Lung (tissue), 12 donors: ENCODE measurements around the gene ISG20. TPM values are rescaled to one million over a fixed set of nuclear protein-coding genes. Genes with fewer than 3 reads are reported as not detected.

Source experiments
- ATAC-seq: fragments of 200-7000 bp; cut with Tn5 transposase; one replicate; pipeline ENCODE4 v1.9.1; 2020; ENCODE audit warnings: moderate number of reproducible peaks; ENCODE audit not compliant: insufficient read depth, low FRiP score
- DNase-seq, 3 donors: peaks; one replicate each; pipeline ENCODE4 v3.0.0-alpha.2; 2013 to 2017
- H3K27ac ChIP-seq, 2 donors: one replicate each; pipeline ENCODE4 v1.5.1; 2013; ENCODE audit warnings: mild to moderate bottlenecking in 2 of 2, moderate library complexity in 2 of 2, control low read depth in 1 of 2, inconsistent platforms in 1 of 2, low read depth in 1 of 2, low read length in 1 of 2
- H3K27me3 ChIP-seq, 3 donors: one replicate each; pipeline ENCODE4 v1.5.1; 2013; ENCODE audit warnings: low read length in 2 of 3; ENCODE audit not compliant: control insufficient read depth in 3 of 3, insufficient read depth in 3 of 3
- H3K36me3 ChIP-seq, 4 donors: one replicate each; pipeline ENCODE4 v1.5.1; 2013; ENCODE audit warnings: low read length in 4 of 4, mild to moderate bottlenecking in 1 of 4, moderate library complexity in 1 of 4; ENCODE audit not compliant: control insufficient read depth in 4 of 4, insufficient read depth in 4 of 4
- H3K4me1 ChIP-seq, 5 donors: one replicate each; pipeline ENCODE4 v1.5.1; 2013; ENCODE audit warnings: low read length in 5 of 5, mild to moderate bottlenecking in 2 of 5, moderate library complexity in 1 of 5; ENCODE audit not compliant: control insufficient read depth in 5 of 5, insufficient read depth in 5 of 5
- H3K4me3 ChIP-seq: one replicate; pipeline ENCODE4 v1.5.1; 2013; ENCODE audit warnings: mild to moderate bottlenecking, control low read depth, moderate library complexity
- H3K9ac ChIP-seq, 2 donors: one replicate each; pipeline ENCODE4 v1.5.1; 2013; ENCODE audit warnings: low read length in 2 of 2, control low read depth in 1 of 2; ENCODE audit not compliant: insufficient read depth in 1 of 2
- H3K9me3 ChIP-seq, 4 donors: one replicate each; pipeline ENCODE4 v1.5.1; 2013; ENCODE audit warnings: low read length in 3 of 4, mild to moderate bottlenecking in 1 of 4, moderate library complexity in 1 of 4; ENCODE audit not compliant: control insufficient read depth in 4 of 4, insufficient read depth in 3 of 4
- WGBS, 2 donors: extraction: QIAGEN DNeasy Blood & Tissue Kit; methylation state at CpG; one replicate each; pipeline ENCODE4 v1.1.7; 2013; 5-methylcytosine and 5-hydroxymethylcytosine counted together
- polyA plus RNA-seq, 2 donors: library from polyadenylated mRNA; stranded (reverse); fragments of 200-250 nt; gene quantifications; one replicate each; pipeline ENCODE4 v1.2.1, GENCODE V29; 2013
- total RNA-seq, 2 donors: library from RNA; depleted of rRNA in 1 of 2; stranded (reverse); fragments of >200 nt in 1 of 2; gene quantifications; one replicate each; pipeline ENCODE4 v1.2.1, GENCODE V29; 2014 to 2021
- TF ChIP-seq, protein P1 (sequence below): IDR thresholded peaks from 2 replicates; pipeline ENCODE4 v1.5.1; 2012; ENCODE audit warnings: mild to moderate bottlenecking; ENCODE audit errors: control extremely low read depth, extremely low read depth
- donor health status: control.
- donor health status: control.
- donor health status: Bipolar disorder and iron deficiency.
- donor health status: healthy.
- donor health status: DM: yes; HTN: yes; CAD: no.

The ISG20 gene
- total and polyA plus RNA-seq, 4 donors: 18.5 to 61.6 (median 46.6) TPM

DNA sequence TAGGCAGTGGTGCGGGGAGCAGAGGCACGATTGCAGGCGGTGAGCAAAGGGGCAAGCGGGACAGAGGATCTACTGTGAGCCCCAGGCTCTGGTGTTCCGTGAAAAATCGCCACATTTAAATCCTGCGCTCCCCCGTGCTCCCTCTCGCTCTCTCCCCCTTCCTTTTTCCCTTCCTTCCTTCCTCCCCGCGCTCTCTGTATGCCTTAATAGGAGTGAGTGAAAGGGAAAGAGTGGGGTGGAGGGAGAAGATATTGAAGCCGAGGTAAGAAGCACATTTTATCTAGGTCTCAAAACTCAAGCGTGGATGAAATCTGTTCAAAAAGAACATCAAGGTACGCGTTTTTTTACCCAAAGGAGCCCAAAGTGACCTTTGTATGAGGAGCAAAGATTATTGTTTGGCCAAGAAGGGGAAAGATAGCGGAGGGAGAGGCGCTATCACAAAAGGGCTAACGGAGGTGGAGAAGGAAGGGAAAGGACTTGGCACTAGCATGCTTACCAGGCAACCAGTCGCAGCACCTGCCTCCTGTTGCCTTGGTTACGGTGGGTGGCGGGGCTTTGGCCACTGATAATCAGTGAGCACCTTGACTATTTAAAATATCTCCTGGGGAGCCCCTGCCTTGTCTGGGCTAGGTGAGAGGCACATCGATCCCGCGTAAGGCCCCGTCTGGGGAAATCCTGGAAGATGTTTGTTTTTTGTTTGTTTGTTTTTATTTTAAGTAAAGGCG, 32.6 kb upstream of the ISG20 start:
- H3K27me3 ChIP-seq: peaks cover 6 to 78% (median 48%) of the 10 kb centered on the region in 3 donors
- peaks cover 0 to 8% (median 0%) of the 10 kb centered on the region in 4 donors for H3K9me3 ChIP-seq
- H3K36me3 ChIP-seq: no peaks in the 10 kb centered on the region
- H3K4me3 ChIP-seq: no peak overlapping the region
- H3K9ac ChIP-seq: no peak overlapping the region
- TF ChIP-seq, protein P1, sequence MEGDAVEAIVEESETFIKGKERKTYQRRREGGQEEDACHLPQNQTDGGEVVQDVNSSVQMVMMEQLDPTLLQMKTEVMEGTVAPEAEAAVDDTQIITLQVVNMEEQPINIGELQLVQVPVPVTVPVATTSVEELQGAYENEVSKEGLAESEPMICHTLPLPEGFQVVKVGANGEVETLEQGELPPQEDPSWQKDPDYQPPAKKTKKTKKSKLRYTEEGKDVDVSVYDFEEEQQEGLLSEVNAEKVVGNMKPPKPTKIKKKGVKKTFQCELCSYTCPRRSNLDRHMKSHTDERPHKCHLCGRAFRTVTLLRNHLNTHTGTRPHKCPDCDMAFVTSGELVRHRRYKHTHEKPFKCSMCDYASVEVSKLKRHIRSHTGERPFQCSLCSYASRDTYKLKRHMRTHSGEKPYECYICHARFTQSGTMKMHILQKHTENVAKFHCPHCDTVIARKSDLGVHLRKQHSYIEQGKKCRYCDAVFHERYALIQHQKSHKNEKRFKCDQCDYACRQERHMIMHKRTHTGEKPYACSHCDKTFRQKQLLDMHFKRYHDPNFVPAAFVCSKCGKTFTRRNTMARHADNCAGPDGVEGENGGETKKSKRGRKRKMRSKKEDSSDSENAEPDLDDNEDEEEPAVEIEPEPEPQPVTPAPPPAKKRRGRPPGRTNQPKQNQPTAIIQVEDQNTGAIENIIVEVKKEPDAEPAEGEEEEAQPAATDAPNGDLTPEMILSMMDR: no peak
- WGBS, 2 donors: 14 to 15% methylated on average over 22 to 26 of the region's 26 CpGs
- peaks cover 0 to 8% (median 2%) of the 10 kb centered on the region in 5 donors for H3K4me1 ChIP-seq
- ATAC-seq: no peak
- no peak for DNase-seq
- H3K27ac ChIP-seq: no peak overlapping the region

DNA sequence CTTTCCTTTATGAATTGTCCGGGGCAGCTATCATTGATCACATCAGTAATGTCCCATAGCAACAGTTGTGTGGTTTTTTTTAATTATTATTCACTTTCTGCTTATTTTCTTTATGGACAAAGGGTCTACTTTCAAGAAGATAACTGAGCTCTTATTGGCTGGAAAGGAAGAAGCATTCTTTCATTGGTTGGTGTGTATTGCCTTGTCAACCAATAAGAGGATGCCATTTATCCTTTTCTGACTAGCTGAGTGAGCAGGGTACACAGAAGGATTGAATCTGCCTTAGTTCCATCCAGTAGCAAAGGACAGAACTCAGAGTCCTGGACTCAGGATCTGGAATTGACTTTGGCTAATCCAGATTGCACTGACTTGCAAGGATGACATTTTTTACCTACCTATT, 30.9 kb upstream of the ISG20 start:
- H3K27ac ChIP-seq: no peak overlapping the region
- no peak overlapping the region for H3K4me3 ChIP-seq
- H3K27me3 ChIP-seq: peaks cover 6 to 71% (median 48%) of the 10 kb centered on the region in 3 donors
- H3K36me3 ChIP-seq: no peaks in the 10 kb centered on the region
- no peak overlapping the region for H3K9ac ChIP-seq
- no peak for ATAC-seq
- H3K9me3 ChIP-seq: peaks cover 0 to 8% (median 0%) of the 10 kb centered on the region in 4 donors
- peaks cover 0 to 8% (median 2%) of the 10 kb centered on the region in 5 donors for H3K4me1 ChIP-seq
- no peak for DNase-seq
- WGBS, 2 donors: 83 to 87% methylated on average over 1 of the region's 1 CpG
- TF ChIP-seq, protein P1: no peak

DNA sequence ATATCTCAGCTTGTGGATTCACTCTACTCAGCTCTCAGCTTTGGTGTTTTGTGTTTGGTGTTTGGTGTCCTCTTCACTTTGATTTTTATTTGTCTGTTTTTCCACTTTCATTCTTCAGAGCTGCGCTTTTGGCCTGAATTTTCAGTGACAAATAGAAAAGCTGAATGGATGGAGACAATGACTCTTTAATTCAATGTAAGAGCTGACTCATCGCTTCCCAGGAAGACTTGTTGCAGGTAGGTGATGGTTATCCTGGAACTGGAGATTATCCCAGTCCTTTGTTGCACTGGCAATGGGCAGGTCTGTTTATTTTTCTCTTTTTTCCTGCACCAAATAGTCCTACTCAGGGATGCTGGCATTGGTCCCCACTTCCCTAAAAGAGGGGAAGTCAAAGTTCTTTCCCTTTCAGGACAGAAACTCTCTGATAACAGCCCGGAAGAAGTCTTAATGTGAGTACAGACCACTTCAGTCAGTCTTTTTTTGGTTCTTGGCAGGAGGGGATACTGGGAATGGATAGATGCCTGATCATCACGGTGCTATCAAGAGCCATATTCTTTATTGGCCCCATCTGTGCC, 30.1 kb upstream of the ISG20 start:
- Histone ChIP-seq H3K27ac (no peak overlapping the region), H3K4me3 (no peak overlapping the region), H3K4me1 (peaks cover 0 to 8% (median 2%) of the 10 kb centered on the region in 5 donors), H3K9me3 (peaks cover 0 to 8% (median 0%) of the 10 kb centered on the region in 4 donors), H3K36me3 (no peaks in the 10 kb centered on the region), H3K9ac (no peak overlapping the region), H3K27me3 (peaks cover 6 to 67% (median 46%) of the 10 kb centered on the region in 3 donors)
- DNase-seq (no peak), ATAC-seq (no peak)
- whole genome bisulfite sequencing, 2 donors: 54 to 69% methylated on average over 4 of the region's 4 CpGs
- TF ChIP-seq, protein P1: no peak
